DOHH2 (cell line): ENCODE results near the gene ALK.

Experiments used
- EZH2phosphoT487 ChIP-seq: fragments of 200-600 bp; sonication (generic); IDR thresholded peaks from 2 replicates; pipeline ENCODE4 v1.6.1; 2017; ENCODE audit warnings: borderline replicate concordance, mild to moderate bottlenecking, antibody characterized with exemption, low read length, moderate library complexity, mixed read lengths
- TF ChIP-seq, protein P1 (sequence below): fragments of 200-600 bp; sonication (generic); IDR thresholded peaks from one replicate; pipeline ENCODE4 v1.5.1; 2014; ENCODE audit warnings: antibody characterized with exemption, mild to moderate bottlenecking, low read depth, low read length; ENCODE audit not compliant: poor library complexity, severe bottlenecking

DNA sequence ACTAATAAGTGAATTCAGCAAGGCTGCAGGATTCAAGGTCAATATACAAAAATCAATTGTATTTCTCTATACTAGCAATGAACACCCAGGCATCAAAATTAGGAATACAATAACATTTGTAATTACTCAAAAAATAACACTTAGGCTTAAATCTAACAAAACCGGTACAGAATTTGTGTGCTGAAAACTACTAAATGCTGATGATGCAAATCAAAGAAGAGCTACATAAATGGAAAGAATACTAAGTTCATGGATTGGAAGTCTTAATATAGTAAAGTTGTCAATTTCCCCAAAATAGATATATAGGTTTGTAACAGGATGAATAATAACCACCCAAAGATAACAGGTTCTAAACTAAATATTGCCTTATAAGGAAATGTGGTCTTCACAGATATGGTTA is 286.5 kb downstream of the ALK start:
- TF ChIP-seq, protein P1, sequence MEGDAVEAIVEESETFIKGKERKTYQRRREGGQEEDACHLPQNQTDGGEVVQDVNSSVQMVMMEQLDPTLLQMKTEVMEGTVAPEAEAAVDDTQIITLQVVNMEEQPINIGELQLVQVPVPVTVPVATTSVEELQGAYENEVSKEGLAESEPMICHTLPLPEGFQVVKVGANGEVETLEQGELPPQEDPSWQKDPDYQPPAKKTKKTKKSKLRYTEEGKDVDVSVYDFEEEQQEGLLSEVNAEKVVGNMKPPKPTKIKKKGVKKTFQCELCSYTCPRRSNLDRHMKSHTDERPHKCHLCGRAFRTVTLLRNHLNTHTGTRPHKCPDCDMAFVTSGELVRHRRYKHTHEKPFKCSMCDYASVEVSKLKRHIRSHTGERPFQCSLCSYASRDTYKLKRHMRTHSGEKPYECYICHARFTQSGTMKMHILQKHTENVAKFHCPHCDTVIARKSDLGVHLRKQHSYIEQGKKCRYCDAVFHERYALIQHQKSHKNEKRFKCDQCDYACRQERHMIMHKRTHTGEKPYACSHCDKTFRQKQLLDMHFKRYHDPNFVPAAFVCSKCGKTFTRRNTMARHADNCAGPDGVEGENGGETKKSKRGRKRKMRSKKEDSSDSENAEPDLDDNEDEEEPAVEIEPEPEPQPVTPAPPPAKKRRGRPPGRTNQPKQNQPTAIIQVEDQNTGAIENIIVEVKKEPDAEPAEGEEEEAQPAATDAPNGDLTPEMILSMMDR: no peak
- TF ChIP-seq EZH2phosphoT487: no peak
